Stimulated activated CD4-positive, alpha-beta T cell treated with anti-CD3 and anti-CD28 coated beads, Interleukin-15, amount 100 ng/mL, for 1 hour (primary cell): ENCODE results near the gene ALX4.

Source experiments
- DNase-seq, 2 donors: peaks; one replicate each; pipeline ENCODE4 v3.0.0-alpha.2; 2020; ENCODE audit warnings: low read depth in 1 of 2, low spot score in 1 of 2

Gene ALX4

GRCh38 chr11:44268614-44269080 is 41.3 kb downstream of the ALX4 start:
- DNase-seq: no peak

GRCh38 chr11:44267750-44268613 is 42.0 kb downstream of the ALX4 start:
- DNase-seq: no peak

GRCh38 chr11:44267006-44267749 is 42.8 kb downstream of the ALX4 start:
- DNase-seq: no peak

GRCh38 chr11:44266056-44266780 is 43.7 kb downstream of the ALX4 start:
- DNase-seq: no peak

- no peak for DNase-seq
Measured at GRCh38 chr11:44264761-44265160, 45.2 kb downstream of the ALX4 start.

GRCh38 chr11:44264438-44264749 is 45.5 kb downstream of the ALX4 start:
- no peak for DNase-seq

GRCh38 chr11:44263738-44264437 is 46.1 kb downstream of the ALX4 start:
- no peak for DNase-seq

GRCh38 chr11:44261800-44262591 is 47.9 kb downstream of the ALX4 start:
- DNase-seq: no peak

- no peak for DNase-seq
Measured at GRCh38 chr11:44260081-44260480, 49.9 kb downstream of the ALX4 start.

GRCh38 chr11:44258839-44259420 is 51.0 kb downstream of the ALX4 start:
- DNase-seq: no peak

- no peak for DNase-seq
Measured at GRCh38 chr11:44258190-44258489, 51.8 kb downstream of the ALX4 start.

GRCh38 chr11:44257338-44258189 is 52.4 kb downstream of the ALX4 start:
- DNase-seq: no peak

GRCh38 chr11:44256673-44257291 is 53.2 kb downstream of the ALX4 start:
- no peak for DNase-seq

GRCh38 chr11:44255406-44256071 is 54.4 kb downstream of the ALX4 start:
- DNase-seq: no peak

- DNase-seq: no peak
Measured at GRCh38 chr11:44252999-44253602, 56.8 kb downstream of the ALX4 start.

GRCh38 chr11:44250421-44250820 is 59.5 kb downstream of the ALX4 start:
- DNase-seq: no peak

- no peak for DNase-seq
Measured at GRCh38 chr11:44248109-44248508, 61.8 kb downstream of the ALX4 start.

- no peak for DNase-seq
Measured at GRCh38 chr11:44247508-44247907, 62.4 kb downstream of the ALX4 start.
